Stimulated activated CD8-positive, alpha-beta memory T cell treated with anti-CD3 and anti-CD28 coated beads, Interleukin-12 subunit alpha, Interleukin-12 subunit beta, amount 100 ng/mL, for 24 hours (primary cell): ENCODE measurements around the gene BAIAP2L2.

Experiments used
- DNase-seq: peaks from one replicate; pipeline ENCODE4 v3.0.0-alpha.2; 2020; ENCODE audit errors: extremely low read depth

BAIAP2L2 gene

GRCh38 chr22:38107692-38108515 is 2.6 kb downstream of the BAIAP2L2 start:
- no peak for DNase-seq

- DNase-seq, result no peak
Measured at GRCh38 chr22:38106814-38107578, 3.5 kb downstream of the BAIAP2L2 start.

- DNase-seq, result no peak
Measured at GRCh38 chr22:38104084-38104483, 6.4 kb downstream of the BAIAP2L2 start.

- DNase-seq, result no peak
Measured at GRCh38 chr22:38103641-38104040, 6.8 kb downstream of the BAIAP2L2 start.

GRCh38 chr22:38098410-38099249 is 11.9 kb downstream of the BAIAP2L2 start:
- no peak for DNase-seq

- DNase-seq, result no peak
Measured at GRCh38 chr22:38097557-38098409, 12.7 kb downstream of the BAIAP2L2 start.

- DNase-seq, result no peak
Measured at GRCh38 chr22:38097058-38097457, 13.4 kb downstream of the BAIAP2L2 start.

GRCh38 chr22:38089474-38089851 is 21.0 kb downstream of the BAIAP2L2 start:
- DNase-seq, result no peak

- no peak for DNase-seq
Measured at GRCh38 chr22:38088629-38089473, 21.6 kb downstream of the BAIAP2L2 start.

GRCh38 chr22:38087855-38088254 is 22.6 kb downstream of the BAIAP2L2 start:
- no peak for DNase-seq

- no peak for DNase-seq
Measured at GRCh38 chr22:38086942-38087341, 23.5 kb downstream of the BAIAP2L2 start.

- no peak for DNase-seq
Measured at GRCh38 chr22:38086001-38086845, 24.3 kb downstream of the BAIAP2L2 start.

GRCh38 chr22:38085501-38085900 is 25.0 kb downstream of the BAIAP2L2 start:
- DNase-seq, result no peak

GRCh38 chr22:38085056-38085455 is 25.4 kb downstream of the BAIAP2L2 start:
- no peak for DNase-seq

GRCh38 chr22:38083931-38084631 is 26.4 kb downstream of the BAIAP2L2 start, which contains the start of gene SLC16A8:
Gene SLC16A8 (minus strand): TSS chr22:38084184. CDS start chr22:38082873, 1,311 bp downstream.
- DNase-seq, result no peak

GRCh38 chr22:38082986-38083710 is 27.3 kb downstream of the BAIAP2L2 start:
- DNase-seq, result no peak

- no peak for DNase-seq
Measured at GRCh38 chr22:38081941-38082828, 28.3 kb downstream of the BAIAP2L2 start.
